Measurements from ENCODE around the gene TUBB. TPM values are rescaled to one million over a fixed set of nuclear protein-coding genes. Genes with fewer than 3 reads are reported as not detected.
A peak's percentile ranks its signal among the peaks of the same experiment; 100 is the strongest.

Gene TUBB
- total RNA-seq, 2 donors from 2014 or later: 172 to 243 TPM

DNA sequence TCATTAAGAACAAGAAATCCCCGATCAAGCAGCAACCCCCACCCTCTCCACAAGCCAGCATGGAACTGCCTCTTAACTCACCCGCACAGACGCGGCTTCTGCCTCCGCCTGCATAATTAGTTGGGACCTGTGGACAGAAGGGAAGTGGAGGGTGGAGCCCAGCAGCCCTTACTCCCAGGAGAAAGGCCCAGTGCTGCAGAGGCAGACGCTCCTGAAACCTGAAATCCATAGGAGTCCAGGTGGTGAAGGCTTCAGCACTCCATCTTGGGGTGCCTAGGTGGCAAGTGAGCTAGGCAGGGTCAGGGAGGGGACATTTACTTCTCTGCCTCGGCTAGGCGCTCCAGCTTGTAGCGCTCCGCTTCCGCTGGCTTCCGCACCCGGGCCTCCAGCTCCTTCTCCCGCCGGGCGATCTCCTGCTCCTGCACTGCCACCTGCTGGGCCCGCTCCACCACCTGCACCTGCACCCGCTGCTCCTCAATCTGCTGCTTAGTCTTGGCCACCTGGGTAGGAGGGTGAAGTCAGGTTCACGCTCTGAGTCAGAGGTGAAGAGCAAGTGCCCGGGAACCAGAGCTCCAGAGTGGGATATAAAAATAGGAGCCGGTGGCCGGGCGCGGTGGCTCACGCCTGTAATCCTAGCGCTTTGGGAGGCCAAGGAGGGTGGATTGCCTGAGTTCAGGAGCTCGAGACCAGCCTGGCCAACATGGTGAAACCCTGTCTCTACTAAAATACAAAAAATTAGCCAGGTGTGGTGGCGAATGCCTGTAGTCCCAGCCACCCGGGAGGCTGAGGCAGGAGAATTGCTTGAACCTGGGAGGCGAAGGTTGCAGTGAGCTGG, 10.7 kb downstream of the TUBB start:
- no peaks in the 10 kb centered on the region for H3K9me3 ChIP-seq
- ATAC-seq (ENCODE audit: insufficient number of reproducible peaks, low FRiP score, low read depth) (no peak), DNase-seq (ENCODE audit: low spot score) (no peak)
- H3K36me3 ChIP-seq: peaks cover 74% of the 10 kb centered on the region
- no peaks in the 10 kb centered on the region for H3K27me3 ChIP-seq (replicated peaks; ENCODE audit: insufficient read depth)
- H3K27ac ChIP-seq: peak overlapping the region; percentile 34 to 50
- TF ChIP-seq, protein P1, sequence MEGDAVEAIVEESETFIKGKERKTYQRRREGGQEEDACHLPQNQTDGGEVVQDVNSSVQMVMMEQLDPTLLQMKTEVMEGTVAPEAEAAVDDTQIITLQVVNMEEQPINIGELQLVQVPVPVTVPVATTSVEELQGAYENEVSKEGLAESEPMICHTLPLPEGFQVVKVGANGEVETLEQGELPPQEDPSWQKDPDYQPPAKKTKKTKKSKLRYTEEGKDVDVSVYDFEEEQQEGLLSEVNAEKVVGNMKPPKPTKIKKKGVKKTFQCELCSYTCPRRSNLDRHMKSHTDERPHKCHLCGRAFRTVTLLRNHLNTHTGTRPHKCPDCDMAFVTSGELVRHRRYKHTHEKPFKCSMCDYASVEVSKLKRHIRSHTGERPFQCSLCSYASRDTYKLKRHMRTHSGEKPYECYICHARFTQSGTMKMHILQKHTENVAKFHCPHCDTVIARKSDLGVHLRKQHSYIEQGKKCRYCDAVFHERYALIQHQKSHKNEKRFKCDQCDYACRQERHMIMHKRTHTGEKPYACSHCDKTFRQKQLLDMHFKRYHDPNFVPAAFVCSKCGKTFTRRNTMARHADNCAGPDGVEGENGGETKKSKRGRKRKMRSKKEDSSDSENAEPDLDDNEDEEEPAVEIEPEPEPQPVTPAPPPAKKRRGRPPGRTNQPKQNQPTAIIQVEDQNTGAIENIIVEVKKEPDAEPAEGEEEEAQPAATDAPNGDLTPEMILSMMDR (IDR thresholded peaks at IDR 0.05): peak; percentile 43
- H3K4me3 ChIP-seq: no peak overlapping the region
- peaks cover 3 to 26% of the 10 kb centered on the region in 2 donors for H3K4me1 ChIP-seq (ENCODE audit: control insufficient read depth in 1 of 2, low read depth in 2 of 2)

- H3K4me3 ChIP-seq: no peak overlapping the region
- DNase-seq (ENCODE audit: low spot score): no peak
- no peaks in the 10 kb centered on the region for H3K27me3 ChIP-seq (replicated peaks; ENCODE audit: insufficient read depth)
- peaks cover 69% of the 10 kb centered on the region for H3K36me3 ChIP-seq
- ATAC-seq (ENCODE audit: insufficient number of reproducible peaks, low FRiP score, low read depth): no peak
- H3K27ac ChIP-seq: no peak overlapping the region
- H3K4me1 ChIP-seq (ENCODE audit: control insufficient read depth in 1 of 2, low read depth in 2 of 2): peaks cover 2 to 27% of the 10 kb centered on the region in 2 donors
- TF ChIP-seq, protein P1 (IDR thresholded peaks at IDR 0.05): no peak
- no peaks in the 10 kb centered on the region for H3K9me3 ChIP-seq
Measured at GRCh38 chr6:30732237-30732943, 12.2 kb downstream of the TUBB start.

- Histone ChIP-seq H3K27me3 (replicated peaks; ENCODE audit: insufficient read depth) (no peaks in the 10 kb centered on the region), H3K36me3 (peaks cover 68% of the 10 kb centered on the region), H3K4me1 (ENCODE audit: control insufficient read depth in 1 of 2, low read depth in 2 of 2) (peaks cover 2 to 39% of the 10 kb centered on the region in 2 donors), H3K27ac (no peak overlapping the region), H3K4me3 (no peak overlapping the region), H3K9me3 (no peaks in the 10 kb centered on the region)
- DNase-seq (ENCODE audit: low spot score): no peak
- TF ChIP-seq, protein P1 (IDR thresholded peaks at IDR 0.05): no peak
- no peak for ATAC-seq (ENCODE audit: insufficient number of reproducible peaks, low FRiP score, low read depth)
Measured at GRCh38 chr6:30735668-30736314, 15.6 kb downstream of the TUBB start.

DNA sequence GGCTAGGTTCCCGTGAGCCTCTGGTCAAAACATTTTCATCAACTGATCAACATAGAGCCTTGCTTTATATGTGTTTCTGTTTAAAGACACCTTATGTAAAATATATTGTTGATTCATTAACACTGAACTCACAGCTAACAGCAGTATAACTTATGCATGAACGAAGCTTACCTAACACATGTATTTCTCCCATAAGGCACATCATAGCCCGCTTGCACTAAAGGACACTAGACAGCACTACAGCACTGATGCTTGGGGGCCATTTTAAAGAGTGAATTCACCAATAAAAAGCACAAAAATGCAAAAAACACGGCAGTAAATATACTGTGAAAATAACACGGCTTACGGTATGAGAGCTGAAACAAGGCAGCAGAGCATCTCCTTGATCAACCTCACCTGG, 18.4 kb downstream of the TUBB start:
- TF ChIP-seq, protein P1 (IDR thresholded peaks at IDR 0.05): no peak
- H3K9me3 ChIP-seq: no peaks in the 10 kb centered on the region
- H3K27me3 ChIP-seq (replicated peaks; ENCODE audit: insufficient read depth): no peaks in the 10 kb centered on the region
- H3K4me3 ChIP-seq: no peak overlapping the region
- DNase-seq (ENCODE audit: low spot score) (no peak), ATAC-seq (ENCODE audit: insufficient number of reproducible peaks, low FRiP score, low read depth) (no peak)
- H3K36me3 ChIP-seq: peaks cover 50% of the 10 kb centered on the region
- H3K27ac ChIP-seq: no peak overlapping the region
- H3K4me1 ChIP-seq (ENCODE audit: control insufficient read depth in 1 of 2, low read depth in 2 of 2): peaks cover 11 to 53% of the 10 kb centered on the region in 2 donors

- ATAC-seq (ENCODE audit: insufficient number of reproducible peaks, low FRiP score, low read depth) (no peak), DNase-seq (ENCODE audit: low spot score) (no peak)
- H3K4me3 ChIP-seq: no peak overlapping the region
- H3K27me3 ChIP-seq (replicated peaks; ENCODE audit: insufficient read depth): no peaks in the 10 kb centered on the region
- no peaks in the 10 kb centered on the region for H3K9me3 ChIP-seq
- H3K4me1 ChIP-seq (ENCODE audit: control insufficient read depth in 1 of 2, low read depth in 2 of 2): peaks cover 11 to 63% of the 10 kb centered on the region in 2 donors
- H3K27ac ChIP-seq: no peak overlapping the region
- TF ChIP-seq, protein P1 (IDR thresholded peaks at IDR 0.05): no peak
- H3K36me3 ChIP-seq: peaks cover 35% of the 10 kb centered on the region
Measured at GRCh38 chr6:30740540-30740870, 20.4 kb downstream of the TUBB start.
